ENCODE results near the gene SLC9A9.

- TF ChIP-seq POLR2AphosphoS5 (IDR thresholded peaks at IDR 0.05; ENCODE audit: low read depth, low read length): no peak
- no peak for TF ChIP-seq EGR1 (IDR thresholded peaks at IDR 0.05; ENCODE audit: borderline replicate concordance, low read depth, low read length)
- no peak for TF ChIP-seq CTCF (IDR thresholded peaks at IDR 0.05; ENCODE audit: control extremely low read depth in 1 of 3, insufficient read depth in 1 of 3, low read depth in 1 of 3, low read length in 3 of 3)
- TF ChIP-seq GABPA (IDR thresholded peaks at IDR 0.05; ENCODE audit: borderline replicate concordance, insufficient read depth, low read length): no peak
- TF ChIP-seq ATF3 (IDR thresholded peaks at IDR 0.05; ENCODE audit: insufficient read depth, low read depth, low read length): no peak
- TF ChIP-seq EP300 (IDR thresholded peaks at IDR 0.05; ENCODE audit: borderline replicate concordance in 1 of 2, low read depth in 2 of 2, low read length in 2 of 2): no peak
- TF ChIP-seq CEBPB (IDR thresholded peaks at IDR 0.05; ENCODE audit: low read depth, low read length): no peak
- no peak for TF ChIP-seq CHD2 (IDR thresholded peaks at IDR 0.05; ENCODE audit: low read length)
- no peak for TF ChIP-seq YY1 (IDR thresholded peaks at IDR 0.05; ENCODE audit: low read depth, low read length)
- no peak for TF ChIP-seq ATF2 (IDR thresholded peaks at IDR 0.05; ENCODE audit: low read length)
- TF ChIP-seq SIRT6 (IDR thresholded peaks at IDR 0.05; ENCODE audit: low read length): no peak
Observed at GRCh38 chr3:143757691-143758090, 90.6 kb downstream of the SLC9A9 start.
